GM19193 (cell line): ENCODE measurements around the gene ADGRD1.

Experiments
- POLR2A ChIP-seq: IDR thresholded peaks from 4 replicates; pipeline ENCODE4 v1.6.1; 2011; ENCODE audit not compliant: insufficient read depth, insufficient read length; ENCODE audit errors: extremely low read depth

Gene ADGRD1

GRCh38 chr12:131066207-131066885 is 112.6 kb downstream of the ADGRD1 start:
- TF ChIP-seq POLR2A = no peak

- TF ChIP-seq POLR2A = no peak
Observed at GRCh38 chr12:131066886-131067490, 113.3 kb downstream of the ADGRD1 start.

GRCh38 chr12:131067981-131068851 is 114.5 kb downstream of the ADGRD1 start:
- no peak for TF ChIP-seq POLR2A

DNA sequence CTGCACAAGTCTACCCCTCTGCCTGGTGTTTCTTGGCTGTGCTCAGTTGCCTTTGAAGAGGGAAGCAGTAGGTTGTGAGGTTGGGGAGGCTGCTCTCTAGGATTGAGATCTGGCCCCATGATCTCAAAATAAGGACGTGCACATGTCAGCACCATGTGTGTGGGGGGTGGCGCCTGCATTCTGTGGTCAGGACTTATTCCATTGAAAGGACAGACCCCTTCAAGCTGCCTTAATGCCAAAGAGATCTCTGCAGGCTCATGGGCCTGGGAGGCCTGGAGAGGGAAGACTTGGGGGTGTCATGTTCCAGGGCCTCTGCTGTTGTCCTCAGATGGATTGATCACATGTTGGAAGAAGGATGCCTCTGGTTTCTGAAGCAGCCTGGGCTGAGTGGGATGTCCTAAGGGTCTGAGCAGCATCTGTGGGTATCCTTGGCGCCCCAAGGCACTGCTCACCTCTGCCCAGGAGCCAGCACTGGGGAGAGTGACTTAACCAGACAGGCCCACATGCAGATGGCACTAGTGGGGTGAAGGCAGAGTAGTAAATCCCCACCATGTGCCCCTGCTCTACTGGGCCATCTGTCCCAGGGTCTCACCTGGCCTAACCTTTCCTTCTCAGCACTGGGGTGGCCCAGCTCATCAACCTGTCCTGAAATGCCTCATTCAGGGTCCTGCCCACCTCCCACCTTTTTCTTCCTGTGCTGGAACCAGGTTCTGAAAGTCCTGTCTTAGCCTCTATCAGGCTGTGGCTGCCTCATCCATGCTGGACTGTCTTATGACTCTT is 118.9 kb downstream of the ADGRD1 start:
- no peak for TF ChIP-seq POLR2A

GRCh38 chr12:131074221-131075083 is 120.7 kb downstream of the ADGRD1 start:
- TF ChIP-seq POLR2A = no peak

DNA sequence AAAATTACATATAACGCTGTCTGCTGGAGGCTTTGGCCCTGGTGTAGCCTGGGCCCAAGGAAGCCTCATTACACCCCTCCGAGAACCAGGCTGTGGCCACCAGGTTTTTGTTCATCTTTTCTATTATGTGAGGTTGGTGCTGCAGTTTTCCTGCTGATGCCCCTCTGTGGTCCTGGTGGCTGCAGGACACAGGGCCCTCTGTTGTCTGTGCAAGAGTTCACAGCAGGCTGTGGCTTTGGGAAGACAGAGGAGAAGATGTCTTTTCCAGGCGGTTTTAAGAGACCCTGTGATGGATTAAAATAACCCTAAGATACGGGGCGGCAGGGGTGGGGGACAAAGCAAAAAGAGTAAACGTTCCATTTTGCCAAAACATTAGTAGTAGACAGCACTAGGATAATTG is 121.5 kb downstream of the ADGRD1 start:
- no peak for TF ChIP-seq POLR2A

GRCh38 chr12:131075611-131076010 is 121.9 kb downstream of the ADGRD1 start:
- TF ChIP-seq POLR2A = no peak

GRCh38 chr12:131076296-131076695 is 122.6 kb downstream of the ADGRD1 start:
- TF ChIP-seq POLR2A = no peak

GRCh38 chr12:131076791-131077747 is 123.4 kb downstream of the ADGRD1 start:
- TF ChIP-seq POLR2A = no peak

DNA sequence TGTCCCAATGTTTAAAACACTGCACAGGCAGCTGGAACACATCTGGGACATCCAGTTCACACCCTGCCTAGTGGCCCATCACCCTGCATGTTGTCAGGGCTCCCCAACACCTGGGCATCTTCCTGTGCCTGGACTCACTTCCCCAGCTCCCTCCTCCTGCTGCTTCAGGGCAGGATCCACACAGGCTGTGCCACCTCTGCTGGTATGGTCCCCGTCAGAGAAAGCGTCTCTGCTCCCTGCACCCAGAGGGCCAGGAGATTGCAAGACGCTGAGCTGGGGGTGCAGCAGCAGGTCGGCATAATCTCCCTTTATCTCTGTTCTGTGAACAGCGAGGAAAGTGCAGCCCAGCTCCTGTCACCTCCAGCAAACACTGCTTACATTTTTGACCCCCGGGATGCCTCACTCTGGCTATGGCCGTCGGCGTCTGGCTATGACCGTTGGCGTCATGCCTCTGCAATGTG is 124.3 kb downstream of the ADGRD1 start:
- no peak for TF ChIP-seq POLR2A

DNA sequence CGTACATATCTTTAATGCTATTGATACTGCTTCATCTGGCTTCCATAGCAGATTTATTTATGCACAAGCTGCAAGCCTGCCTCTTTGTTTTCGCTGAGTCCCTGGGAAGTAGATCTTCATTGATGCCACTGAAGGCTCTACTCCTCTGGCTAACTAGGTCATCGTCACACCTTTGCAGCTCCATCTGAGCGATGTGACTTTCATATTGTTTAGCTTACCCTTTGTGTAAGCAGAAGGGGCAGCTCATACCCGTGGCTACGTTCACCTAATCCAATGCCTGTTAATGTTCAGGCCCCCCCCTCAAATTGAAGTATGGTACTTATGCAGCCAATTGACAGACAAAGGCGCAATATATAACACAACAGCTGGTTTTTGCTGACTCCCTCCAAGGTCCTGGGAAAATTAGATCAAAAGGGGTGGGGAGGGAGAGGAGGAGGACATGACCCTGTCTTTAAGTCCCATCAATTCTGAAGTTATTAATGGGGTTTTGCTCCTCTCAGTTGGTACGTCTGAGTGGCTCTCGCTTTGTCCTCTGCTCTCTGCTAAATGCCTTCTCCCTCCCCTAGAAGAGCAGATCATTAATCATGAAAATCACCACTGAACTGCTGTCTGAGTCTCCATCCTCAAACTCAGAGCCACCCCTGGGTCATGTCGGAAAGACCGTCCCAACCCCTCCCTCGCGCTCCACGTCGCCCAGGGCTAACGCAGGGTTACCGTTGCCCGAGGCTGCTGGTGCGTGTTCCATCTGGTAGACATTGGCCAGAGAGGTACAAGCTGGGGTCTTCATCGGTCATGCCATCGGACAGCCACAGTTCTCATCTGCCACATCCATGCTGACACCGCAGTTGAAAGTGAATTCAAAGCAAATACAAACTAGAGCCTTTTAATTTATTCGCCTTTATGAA is 128.8 kb downstream of the ADGRD1 start:
- no peak for TF ChIP-seq POLR2A
